BLaER1 treated with 17β-estradiol and CSF1 and Interleukin-3, amounts not matched to agents 10 nM and 100 nM (cell line): ENCODE measurements around the gene RABGAP1L.

Experiments used
- H3K27ac ChIP-seq, 11 experiments: shearing (Covaris generic); formaldehyde crosslinking; 2 replicates each; pipeline ENCODE4 v1.8.1; 2022
- H3K27me3 ChIP-seq, 11 experiments: shearing (Covaris generic); formaldehyde crosslinking; 2 replicates each; pipeline ENCODE4 v1.8.1; 2022
- H3K36me3 ChIP-seq, 11 experiments: shearing (Covaris generic); formaldehyde crosslinking; 2 replicates each; pipeline ENCODE4 v1.8.1; 2022
- H3K4me1 ChIP-seq, 10 experiments: shearing (Covaris generic); formaldehyde crosslinking; 2 replicates each; pipeline ENCODE4 v1.8.1; 2022
- H3K4me2 ChIP-seq, 11 experiments: shearing (Covaris generic); formaldehyde crosslinking; 2 replicates each; pipeline ENCODE4 v1.8.1; 2022
- H3K4me3 ChIP-seq, 10 experiments: shearing (Covaris generic); formaldehyde crosslinking; 2 replicates each; pipeline ENCODE4 v1.8.1; 2022
- H3K9ac ChIP-seq, 11 experiments: shearing (Covaris generic); formaldehyde crosslinking; 2 replicates each; pipeline ENCODE4 v1.8.1; 2022
- H3K9me3 ChIP-seq, 11 experiments: shearing (Covaris generic); formaldehyde crosslinking; replicated peaks in 1 of 11; 2 replicates each; pipeline ENCODE4 v1.8.1; 2022
- H4K20me1 ChIP-seq, 11 experiments: shearing (Covaris generic); formaldehyde crosslinking; 2 replicates each; pipeline ENCODE4 v1.8.1; 2022
- Cebpa-rat ChIP-seq, 11 experiments: shearing (Covaris generic); IDR thresholded peaks; 2 replicates each; pipeline ENCODE4 v1.8.1; 2022

RABGAP1L gene

GRCh38 chr1:174198202-174198601 is 38.9 kb downstream of the RABGAP1L start:
- no peaks in the 10 kb centered on the region for H3K4me1 ChIP-seq
- no peaks in the 10 kb centered on the region for H3K27me3 ChIP-seq
- H3K9me3 ChIP-seq = peaks cover 5 to 23% (median 10%) of the 10 kb centered on the region in 11 experiments
- H3K9ac ChIP-seq = no peak overlapping the region
- no peak overlapping the region for H3K4me3 ChIP-seq
- no peak for TF ChIP-seq Cebpa-rat (IDR thresholded peaks at IDR 0.05)
- H3K36me3 ChIP-seq = peaks cover 0 to 22% (median 4%) of the 10 kb centered on the region in 11 experiments; a peak in 8 of 22 replicates
- H3K27ac ChIP-seq = no peak overlapping the region
- H4K20me1 ChIP-seq = no peaks in the 10 kb centered on the region; a peak in 1 of 22 replicates
- no peak overlapping the region for H3K4me2 ChIP-seq

DNA sequence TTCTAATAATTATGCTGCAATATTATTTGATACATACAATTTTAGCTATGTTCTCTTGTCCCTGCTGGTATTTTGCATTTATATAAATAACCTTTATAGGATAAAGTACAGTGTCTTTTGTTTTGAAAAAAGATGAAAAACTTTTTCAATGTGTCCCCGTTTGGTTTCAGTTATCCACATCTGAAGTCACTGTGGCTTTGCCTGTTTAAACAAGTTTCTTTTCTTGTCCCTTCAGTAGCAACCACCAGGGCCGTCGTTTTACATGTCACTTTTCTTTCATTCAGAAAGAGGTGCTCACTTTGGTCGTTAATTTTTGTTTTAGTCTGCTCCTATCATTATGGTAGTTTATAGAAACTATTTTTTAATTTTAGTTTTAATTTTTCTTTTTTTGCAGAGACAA is 41.4 kb downstream of the RABGAP1L start:
- no peak for TF ChIP-seq Cebpa-rat (IDR thresholded peaks at IDR 0.05)
- H3K36me3 ChIP-seq = peaks cover 0 to 27% (median 5%) of the 10 kb centered on the region in 11 experiments; a peak in 8 of 22 replicates
- H3K27ac ChIP-seq = no peak overlapping the region
- H3K4me2 ChIP-seq = no peak overlapping the region
- no peaks in the 10 kb centered on the region for H4K20me1 ChIP-seq
- H3K9ac ChIP-seq = no peak overlapping the region
- peaks cover 29 to 48% (median 35%) of the 10 kb centered on the region in 11 experiments for H3K9me3 ChIP-seq
- peaks cover 0 to 18% (median 4%) of the 10 kb centered on the region in 10 experiments; a peak in 11 of 20 replicates for H3K4me1 ChIP-seq
- H3K27me3 ChIP-seq = no peaks in the 10 kb centered on the region
- H3K4me3 ChIP-seq = no peak overlapping the region

- no peak overlapping the region for H3K4me3 ChIP-seq
- H3K4me1 ChIP-seq = peaks cover 6 to 30% (median 13%) of the 10 kb centered on the region in 10 experiments; a peak in 16 of 20 replicates
These were observed 45.5 kb downstream of the RABGAP1L start for GRCh38 chr1:174204697-174205308.

DNA sequence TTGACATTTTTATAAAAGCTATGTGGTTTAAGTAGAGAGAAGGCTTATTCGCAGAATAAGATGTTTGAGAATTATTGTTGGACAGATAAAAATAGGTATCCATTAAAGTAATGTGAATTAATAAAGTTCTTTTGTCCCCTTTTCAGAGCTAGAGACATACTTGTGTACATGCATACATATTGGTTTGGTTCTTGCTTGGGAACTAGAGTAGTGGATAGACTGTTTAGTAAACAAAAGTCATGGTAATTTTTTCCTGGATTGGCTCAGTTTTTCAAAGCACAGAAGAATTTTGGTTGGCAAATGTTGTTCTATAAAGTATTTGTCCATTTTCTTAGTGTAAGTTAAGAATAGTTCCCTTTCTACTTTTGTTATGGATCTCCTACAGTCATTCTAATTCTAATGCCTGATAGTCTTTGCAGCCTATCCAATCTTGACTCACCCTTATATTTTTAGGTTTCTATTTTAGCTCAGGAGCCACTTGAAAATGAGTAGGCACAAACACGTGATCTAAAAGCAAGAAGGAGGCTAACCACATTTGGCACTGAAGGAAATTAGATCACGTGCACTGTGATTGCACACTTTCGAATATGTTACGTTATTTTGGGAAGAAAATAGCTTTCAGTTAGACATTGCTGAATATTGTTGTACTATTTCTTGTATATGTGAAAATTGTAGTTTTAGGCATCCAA is 47.0 kb downstream of the RABGAP1L start:
- no peak for TF ChIP-seq Cebpa-rat (IDR thresholded peaks at IDR 0.05)
- H3K4me2 ChIP-seq = peak overlapping the region; percentile 16 to 69 (median 34); a peak in 18 of 22 replicates

More at GRCh38 chr1:174204697-174205308, 45.5 kb downstream of the RABGAP1L start:
- TF ChIP-seq Cebpa-rat (IDR thresholded peaks at IDR 0.05) = no peak
- Histone ChIP-seq H3K27me3 (no peaks in the 10 kb centered on the region), H3K9ac (no peak overlapping the region), H3K4me2 (peak overlapping the region in 5 of 11 experiments; percentile 4 to 55 (median 17); a peak in 7 of 22 replicates), H3K36me3 (peaks cover 7 to 31% (median 14%) of the 10 kb centered on the region in 11 experiments; a peak in 16 of 22 replicates), H4K20me1 (no peaks in the 10 kb centered on the region), H3K27ac (peak overlapping the region in 4 of 11 experiments; percentile 10 to 47 (median 22); a peak in 5 of 22 replicates), H3K9me3 (peaks cover 51 to 71% (median 63%) of the 10 kb centered on the region in 11 experiments)

DNA sequence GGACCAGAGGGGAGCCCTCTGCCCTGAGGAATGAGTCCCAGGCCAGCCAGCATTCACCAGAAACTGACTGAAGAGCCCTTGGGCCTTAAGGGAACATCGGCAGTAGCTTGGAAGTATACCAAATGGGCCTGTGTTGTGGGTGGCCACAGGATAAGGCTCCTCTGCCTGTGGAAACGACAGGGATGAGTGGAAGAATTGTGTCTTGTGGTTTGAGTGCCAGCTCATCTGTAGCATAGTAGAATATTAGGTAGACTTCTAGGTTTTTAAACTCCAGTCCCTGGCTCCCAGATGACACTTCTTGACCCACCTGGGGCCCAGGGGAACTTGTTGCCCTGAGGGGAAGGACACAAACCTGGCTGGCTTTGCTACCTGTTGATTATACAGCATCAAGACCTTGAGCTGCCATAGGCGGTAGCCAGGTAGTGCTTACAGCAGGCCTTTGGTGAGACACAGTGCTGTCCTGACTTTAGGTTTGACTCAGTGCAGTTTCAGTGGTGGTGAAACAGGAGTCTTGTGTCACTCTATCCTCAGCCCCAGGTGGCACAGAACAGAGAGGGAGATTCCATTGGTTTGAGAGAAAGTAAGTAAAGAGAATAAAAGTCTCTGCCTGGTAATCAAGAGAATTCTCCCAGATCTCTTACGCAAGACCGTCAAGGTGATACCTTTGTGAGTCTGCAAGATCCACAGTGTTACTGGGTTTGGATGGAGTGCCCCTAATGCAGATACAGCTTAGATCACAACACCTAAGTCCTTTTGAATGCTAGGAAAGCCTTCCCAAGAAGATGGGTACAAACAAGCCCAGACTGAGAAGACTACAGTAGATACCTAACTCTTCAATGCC is 50.2 kb downstream of the RABGAP1L start:
- H3K4me3 ChIP-seq = no peak overlapping the region
- peaks cover 47 to 73% (median 65%) of the 10 kb centered on the region in 11 experiments for H3K9me3 ChIP-seq
- H3K4me2 ChIP-seq = no peak overlapping the region
- no peaks in the 10 kb centered on the region; a peak in 1 of 22 replicates for H4K20me1 ChIP-seq
- no peaks in the 10 kb centered on the region for H3K27me3 ChIP-seq
- H3K27ac ChIP-seq = no peak overlapping the region
- peak in 1 of 11 experiments; percentile 54; a peak in 2 of 22 replicates for TF ChIP-seq Cebpa-rat (IDR thresholded peaks at IDR 0.05)
- peaks cover 6 to 27% (median 13%) of the 10 kb centered on the region in 10 experiments; a peak in 16 of 20 replicates for H3K4me1 ChIP-seq
- H3K36me3 ChIP-seq = peaks cover 10 to 22% (median 14%) of the 10 kb centered on the region in 11 experiments; a peak in 13 of 22 replicates
- H3K9ac ChIP-seq = no peak overlapping the region

More for the DNA sequence above, 47.0 kb downstream of the RABGAP1L start:
- no peaks in the 10 kb centered on the region for H3K27me3 ChIP-seq
- H3K4me1 ChIP-seq = peaks cover 6 to 30% (median 13%) of the 10 kb centered on the region in 10 experiments; a peak in 16 of 20 replicates
- no peak overlapping the region for H3K9ac ChIP-seq
- no peak overlapping the region; a peak in 1 of 20 replicates for H3K4me3 ChIP-seq
- H3K36me3 ChIP-seq = peaks cover 11 to 32% (median 17%) of the 10 kb centered on the region in 11 experiments; a peak in 16 of 22 replicates
- peak overlapping the region in 7 of 11 experiments; percentile 7 to 57 (median 41); a peak in 9 of 22 replicates for H3K27ac ChIP-seq
- peaks cover 65 to 86% (median 76%) of the 10 kb centered on the region in 11 experiments for H3K9me3 ChIP-seq
- no peaks in the 10 kb centered on the region for H4K20me1 ChIP-seq

GRCh38 chr1:174211486-174211885 is 52.2 kb downstream of the RABGAP1L start:
- no peak for TF ChIP-seq Cebpa-rat (IDR thresholded peaks at IDR 0.05)
- peaks cover 28 to 54% (median 46%) of the 10 kb centered on the region in 11 experiments for H3K9me3 ChIP-seq
- H3K27me3 ChIP-seq = no peaks in the 10 kb centered on the region
- peaks cover 1 to 8% (median 4%) of the 10 kb centered on the region in 10 experiments; a peak in 14 of 20 replicates for H3K4me1 ChIP-seq
- no peak overlapping the region for H3K27ac ChIP-seq
- H4K20me1 ChIP-seq = no peaks in the 10 kb centered on the region; a peak in 2 of 22 replicates
- no peak overlapping the region for H3K9ac ChIP-seq
- H3K36me3 ChIP-seq = peaks cover 10 to 22% (median 14%) of the 10 kb centered on the region in 11 experiments; a peak in 13 of 22 replicates
- H3K4me3 ChIP-seq = no peak overlapping the region
- H3K4me2 ChIP-seq = no peak overlapping the region

DNA sequence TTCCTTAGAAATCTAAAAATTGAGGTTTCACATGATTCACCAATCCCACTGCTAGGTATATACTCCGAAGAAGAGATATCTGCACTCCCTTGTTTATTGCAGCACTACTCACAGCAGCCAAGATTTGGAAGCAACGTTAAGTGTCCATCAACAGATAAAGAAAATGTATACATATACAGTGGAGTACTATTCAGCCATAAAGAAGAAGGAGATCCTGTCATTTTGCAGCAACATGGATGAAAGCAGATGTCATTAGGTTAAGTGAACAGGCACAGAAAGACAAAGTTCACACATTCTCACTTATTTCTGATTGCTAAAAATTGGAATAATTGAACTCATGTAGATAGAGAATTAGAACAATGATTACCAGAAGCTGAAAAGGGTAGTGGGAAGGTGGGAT is 56.4 kb downstream of the RABGAP1L start:
- H3K4me3 ChIP-seq = no peak overlapping the region
- peaks cover 4 to 16% (median 12%) of the 10 kb centered on the region in 11 experiments; a peak in 20 of 22 replicates for H3K9me3 ChIP-seq
- H4K20me1 ChIP-seq = peaks cover 0 to 18% (median 0%) of the 10 kb centered on the region in 11 experiments; a peak in 5 of 22 replicates
- H3K9ac ChIP-seq = no peak overlapping the region
- no peak overlapping the region for H3K4me2 ChIP-seq
- H3K27me3 ChIP-seq = no peaks in the 10 kb centered on the region
- TF ChIP-seq Cebpa-rat (IDR thresholded peaks at IDR 0.05) = no peak
- no peak overlapping the region for H3K27ac ChIP-seq
- peaks cover 0 to 5% (median 0%) of the 10 kb centered on the region in 11 experiments; a peak in 6 of 22 replicates for H3K36me3 ChIP-seq
- no peaks in the 10 kb centered on the region; a peak in 2 of 20 replicates for H3K4me1 ChIP-seq

DNA sequence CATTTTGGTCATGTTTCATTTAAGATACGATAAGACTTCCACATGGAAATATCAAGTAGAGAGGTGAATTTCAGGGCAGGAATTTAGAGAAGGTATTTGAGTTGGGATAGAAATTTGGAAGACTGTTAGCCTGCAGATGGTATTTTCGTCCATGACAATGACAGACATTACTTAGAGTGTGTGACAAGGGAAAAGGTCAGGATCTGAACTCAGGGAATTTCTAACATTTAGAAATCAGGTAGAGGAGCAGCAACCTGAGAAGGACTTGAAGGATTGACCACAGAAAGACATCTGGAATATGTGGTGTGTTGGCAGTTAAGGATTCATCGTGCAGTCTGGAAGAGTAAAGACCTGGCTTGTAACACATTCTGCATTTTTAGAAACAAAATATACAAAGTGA is 57.9 kb downstream of the RABGAP1L start:
- Histone ChIP-seq H3K4me2 (no peak overlapping the region), H3K36me3 (peaks cover 6 to 20% (median 11%) of the 10 kb centered on the region in 11 experiments; a peak in 20 of 22 replicates), H3K9ac (no peak overlapping the region), H3K27ac (no peak overlapping the region), H3K27me3 (no peaks in the 10 kb centered on the region), H4K20me1 (peaks cover 0 to 18% (median 0%) of the 10 kb centered on the region in 11 experiments; a peak in 5 of 22 replicates), H3K4me1 (no peaks in the 10 kb centered on the region; a peak in 2 of 20 replicates), H3K9me3 (peaks cover 3 to 7% (median 4%) of the 10 kb centered on the region in 11 experiments; a peak in 17 of 22 replicates), H3K4me3 (no peak overlapping the region)
- no peak for TF ChIP-seq Cebpa-rat (IDR thresholded peaks at IDR 0.05)
